GM18505 (cell line): ENCODE data around the gene CCDC150.

Source experiments
- ATAC-seq: cut with Tn5 transposase; IDR thresholded peaks from one replicate; pipeline ENCODE4 v1.9.1; 2021; ENCODE audit not compliant: unreplicated experiment
- POLR2A ChIP-seq: IDR thresholded peaks from 4 replicates; pipeline ENCODE4 v1.6.1; 2011; ENCODE audit warnings: borderline replicate concordance; ENCODE audit not compliant: insufficient read depth, insufficient read length; ENCODE audit errors: extremely low read depth

The CCDC150 gene

GRCh38 chr2:196745711-196746110, 106.2 kb downstream of the CCDC150 start:
- no peak for ATAC-seq
- TF ChIP-seq POLR2A = no peak

GRCh38 chr2:196747400-196747799, 107.9 kb downstream of the CCDC150 start:
- ATAC-seq = no peak
- no peak for TF ChIP-seq POLR2A

- ATAC-seq = no peak
- TF ChIP-seq POLR2A = no peak
These were observed 108.6 kb downstream of the CCDC150 start for GRCh38 chr2:196748123-196748522.

GRCh38 chr2:196750291-196750923, 110.9 kb downstream of the CCDC150 start:
- TF ChIP-seq POLR2A = no peak
- peak; percentile 4 for ATAC-seq

- TF ChIP-seq POLR2A = no peak
- peak; percentile 99 for ATAC-seq
These were observed 111.6 kb downstream of the CCDC150 start for GRCh38 chr2:196750977-196751631.

GRCh38 chr2:196758474-196759377, 119.2 kb downstream of the CCDC150 start:
- TF ChIP-seq POLR2A = no peak
- ATAC-seq = no peak

- no peak for ATAC-seq
- no peak for TF ChIP-seq POLR2A
These were observed 119.8 kb downstream of the CCDC150 start for GRCh38 chr2:196759378-196759706.

- no peak for TF ChIP-seq POLR2A
These were observed 127.6 kb downstream of the CCDC150 start for GRCh38 chr2:196767101-196767500.

More at GRCh38 chr2:196767101-196767500, 127.6 kb downstream of the CCDC150 start:
- no peak for ATAC-seq
